ENCODE results near the gene DHRS3. TPM values are rescaled to one million over a fixed set of nuclear protein-coding genes. Genes with fewer than 3 reads are reported as not detected.

Gene DHRS3
- total RNA-seq, 1 experiment from 2014 or later = 54.5 TPM

DNA sequence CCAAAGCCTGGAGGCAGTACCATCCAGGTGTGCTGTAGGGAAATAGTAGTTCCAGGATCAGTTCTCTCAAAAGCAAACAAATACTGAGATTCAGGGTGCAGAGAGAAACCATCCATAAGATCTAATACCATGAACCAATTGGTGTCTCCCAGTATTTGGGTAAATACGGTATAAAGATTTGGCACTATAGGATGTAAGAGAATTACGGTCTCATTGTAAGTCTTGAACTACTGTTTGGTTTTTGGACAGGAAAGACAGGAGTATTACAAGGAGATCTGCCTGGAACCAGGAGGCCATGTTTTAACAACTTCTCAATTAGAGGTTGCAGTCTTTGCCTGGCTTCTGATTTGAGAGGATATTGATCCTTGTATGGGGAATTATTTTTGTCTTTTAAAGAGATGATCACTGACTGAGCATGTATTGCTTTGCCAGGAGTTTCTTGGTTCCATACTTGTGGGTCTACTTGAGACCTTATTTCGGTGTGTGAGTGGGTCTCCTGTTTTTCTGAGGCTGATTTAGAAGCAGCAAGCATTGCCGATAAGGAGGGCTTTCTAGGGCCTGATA, 36.1 kb upstream of the DHRS3 start:
- no peak overlapping the region for H3K14ac ChIP-seq (ENCODE audit: insufficient read depth, low read length)
- no peaks in the 10 kb centered on the region for H3K79me1 ChIP-seq (ENCODE audit: insufficient read depth, low read depth, low read length, poor library complexity, severe bottlenecking)
- no peak overlapping the region for H4K91ac ChIP-seq (ENCODE audit: insufficient read length, low read depth, low read length)
- no peak overlapping the region for H3K18ac ChIP-seq (ENCODE audit: insufficient read length, low read depth, low read length)
- H3K27me3 Mint-ChIP-seq (ENCODE audit: low read depth) = peaks cover 21% of the 10 kb centered on the region
- H3K27me3 ChIP-seq (ENCODE audit: insufficient read depth, low read length) = no peaks in the 10 kb centered on the region
- H3K79me2 ChIP-seq (ENCODE audit: insufficient read depth, low read length) = no peaks in the 10 kb centered on the region
- H3K9ac ChIP-seq (ENCODE audit: extremely low read depth, insufficient read length, low read length) = no peak overlapping the region
- WGBS (ENCODE audit: extremely low coverage, insufficient read length, low lambda C conversion rate) = no CpG with 5 or more reads among the region's 4 CpGs
- peaks cover 10 to 12% of the 10 kb centered on the region in 2 experiments for H3K4me1 Mint-ChIP-seq
- H2BK15ac ChIP-seq (ENCODE audit: low read depth, low read length) = no peak overlapping the region
- H3K9me3 ChIP-seq (ENCODE audit: control insufficient read depth, low read depth, low read length) = no peaks in the 10 kb centered on the region
- H2AK5ac ChIP-seq (ENCODE audit: insufficient read length, low read length) = no peak overlapping the region
- no peak overlapping the region for H3K23ac ChIP-seq (ENCODE audit: insufficient read length, low read depth, low read length)
- H2BK12ac ChIP-seq (ENCODE audit: insufficient read length, low read depth, low read length) = no peak overlapping the region
- H3K4me3 Mint-ChIP-seq = no peak overlapping the region
- no peak overlapping the region for H3K27ac Mint-ChIP-seq
- no peak overlapping the region for H2AFZ ChIP-seq (ENCODE audit: low read length)
- no peak overlapping the region for H4K8ac ChIP-seq (replicated peaks; ENCODE audit: insufficient read length, low read depth, low read length)
- H3K27ac ChIP-seq (ENCODE audit: insufficient read length, low read depth, low read length) = no peak overlapping the region
- no peak overlapping the region for H4K5ac ChIP-seq (ENCODE audit: insufficient read length, low read depth, low read length)
- no peak overlapping the region for H2BK120ac ChIP-seq (ENCODE audit: low read depth, low read length, poor library complexity, severe bottlenecking)
- H2BK20ac ChIP-seq (ENCODE audit: low read depth, low read length, poor library complexity, severe bottlenecking) = no peak overlapping the region
- no peak overlapping the region for H3K56ac ChIP-seq (ENCODE audit: insufficient read length, low read depth, low read length)
- H3K4ac ChIP-seq (ENCODE audit: low read depth, low read length) = no peak overlapping the region
- H3T11ph ChIP-seq (ENCODE audit: low read length) = no peak overlapping the region
- no peaks in the 10 kb centered on the region for H4K20me1 ChIP-seq (ENCODE audit: control insufficient read depth, insufficient read depth, insufficient read length)
- H3K4me1 ChIP-seq (ENCODE audit: insufficient read depth, low read length) = no peaks in the 10 kb centered on the region
- H3K9me3 Mint-ChIP-seq = peaks cover 14 to 16% of the 10 kb centered on the region in 2 experiments
- H3K4me2 ChIP-seq (ENCODE audit: insufficient read depth, insufficient read length, low read length) = no peak overlapping the region
- no peaks in the 10 kb centered on the region for H3K23me2 ChIP-seq (ENCODE audit: insufficient read length, low read depth, low read length, poor library complexity, severe bottlenecking)
- peaks cover 0 to 20% (median 2%) of the 10 kb centered on the region in 3 experiments; a peak in 4 of 7 replicates for H3K36me3 Mint-ChIP-seq (ENCODE audit: insufficient read depth in 1 of 3, low read depth in 3 of 3)
- TF ChIP-seq, protein P1, sequence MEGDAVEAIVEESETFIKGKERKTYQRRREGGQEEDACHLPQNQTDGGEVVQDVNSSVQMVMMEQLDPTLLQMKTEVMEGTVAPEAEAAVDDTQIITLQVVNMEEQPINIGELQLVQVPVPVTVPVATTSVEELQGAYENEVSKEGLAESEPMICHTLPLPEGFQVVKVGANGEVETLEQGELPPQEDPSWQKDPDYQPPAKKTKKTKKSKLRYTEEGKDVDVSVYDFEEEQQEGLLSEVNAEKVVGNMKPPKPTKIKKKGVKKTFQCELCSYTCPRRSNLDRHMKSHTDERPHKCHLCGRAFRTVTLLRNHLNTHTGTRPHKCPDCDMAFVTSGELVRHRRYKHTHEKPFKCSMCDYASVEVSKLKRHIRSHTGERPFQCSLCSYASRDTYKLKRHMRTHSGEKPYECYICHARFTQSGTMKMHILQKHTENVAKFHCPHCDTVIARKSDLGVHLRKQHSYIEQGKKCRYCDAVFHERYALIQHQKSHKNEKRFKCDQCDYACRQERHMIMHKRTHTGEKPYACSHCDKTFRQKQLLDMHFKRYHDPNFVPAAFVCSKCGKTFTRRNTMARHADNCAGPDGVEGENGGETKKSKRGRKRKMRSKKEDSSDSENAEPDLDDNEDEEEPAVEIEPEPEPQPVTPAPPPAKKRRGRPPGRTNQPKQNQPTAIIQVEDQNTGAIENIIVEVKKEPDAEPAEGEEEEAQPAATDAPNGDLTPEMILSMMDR (conservative IDR thresholded peaks at IDR 0.05) = no peak
- no peak for DNase-seq
- no peak overlapping the region for H2BK5ac ChIP-seq (ENCODE audit: insufficient read length, low read length)

All from H9 (cell line).